ENCODE data around the gene PAK5. TPM values are rescaled to one million over a fixed set of nuclear protein-coding genes. Genes with fewer than 3 reads are reported as not detected.
A peak's percentile ranks its signal among the peaks of the same experiment; 100 is the strongest.

Gene PAK5
- 55.7 TPM for total RNA-seq

GRCh38 chr20:9838378-9839295 is at the start of gene PAK5:
Gene PAK5, minus strand, starts transcription at chr20:9839076. Its CDS starts 194,748 bp downstream, at chr20:9644328.
- DNase-seq = peak; percentile 88

GRCh38 chr20:9887706-9888105 is 48.8 kb upstream of the PAK5 start:
- DNase-seq = no peak

- DNase-seq = no peak
Observed at GRCh38 chr20:9886227-9886626, 47.4 kb upstream of the PAK5 start.

GRCh38 chr20:9884666-9885065 is 45.8 kb upstream of the PAK5 start:
- DNase-seq = no peak

GRCh38 chr20:9884061-9884460 is 45.2 kb upstream of the PAK5 start:
- DNase-seq = no peak

GRCh38 chr20:9877932-9878495 is 39.1 kb upstream of the PAK5 start:
- DNase-seq = no peak

GRCh38 chr20:9867196-9867980 is 28.5 kb upstream of the PAK5 start:
- no peak for DNase-seq

GRCh38 chr20:9852566-9852965 is 13.7 kb upstream of the PAK5 start:
- no peak for DNase-seq

GRCh38 chr20:9839626-9840025 is 750 bp upstream of the PAK5 start:
- no peak for DNase-seq

GRCh38 chr20:9838035-9838377 is 870 bp downstream of the PAK5 start:
- no peak for DNase-seq

GRCh38 chr20:9837634-9838033 is 1.2 kb downstream of the PAK5 start:
- no peak for DNase-seq

- DNase-seq = no peak
Observed at GRCh38 chr20:9835302-9835701, 3.6 kb downstream of the PAK5 start.

- DNase-seq = no peak
Observed at GRCh38 chr20:9831032-9831431, 7.8 kb downstream of the PAK5 start.

- DNase-seq = no peak
Observed at GRCh38 chr20:9829835-9830234, 9.0 kb downstream of the PAK5 start.

GRCh38 chr20:9817654-9818053 is 21.2 kb downstream of the PAK5 start:
- DNase-seq = no peak

GRCh38 chr20:9815632-9816031 is 23.2 kb downstream of the PAK5 start:
- DNase-seq = no peak

- DNase-seq = no peak
Observed at GRCh38 chr20:9810738-9811137, 28.1 kb downstream of the PAK5 start.

GRCh38 chr20:9809271-9809670 is 29.6 kb downstream of the PAK5 start:
- DNase-seq = no peak

- DNase-seq = no peak
Observed at GRCh38 chr20:9808166-9808565, 30.7 kb downstream of the PAK5 start.

- no peak for DNase-seq
Observed at GRCh38 chr20:9807136-9807535, 31.7 kb downstream of the PAK5 start.

- no peak for DNase-seq
Observed at GRCh38 chr20:9800421-9800820, 38.5 kb downstream of the PAK5 start.

GRCh38 chr20:9794831-9795230 is 44.0 kb downstream of the PAK5 start:
- no peak for DNase-seq

GRCh38 chr20:9792674-9793073 is 46.2 kb downstream of the PAK5 start:
- no peak for DNase-seq

All from occipital lobe (tissue), 2 donors.